Ishikawa (cell line): ENCODE results near the gene ST6GALNAC3.

Experiments
- CEBPB ChIP-seq: IDR thresholded peaks from 2 replicates; pipeline ENCODE4 v1.6.1; 2012
- CREB1 ChIP-seq: IDR thresholded peaks from 2 replicates; pipeline ENCODE4 v1.6.1; 2012; ENCODE audit warnings: low read depth
- EGR1 ChIP-seq: IDR thresholded peaks from 2 replicates; pipeline ENCODE4 v1.6.1; 2012
- EP300 ChIP-seq: IDR thresholded peaks from 2 replicates; pipeline ENCODE4 v1.6.1; 2012; ENCODE audit warnings: borderline replicate concordance
- FOXM1 ChIP-seq: IDR thresholded peaks from 2 replicates; pipeline ENCODE4 v1.6.1; 2012; ENCODE audit warnings: low read depth, borderline replicate concordance
- MAX ChIP-seq: IDR thresholded peaks from 2 replicates; pipeline ENCODE4 v1.6.1; 2012
- NFIC ChIP-seq: IDR thresholded peaks from 2 replicates; pipeline ENCODE4 v1.6.1; 2012
- RAD21 ChIP-seq: IDR thresholded peaks from 2 replicates; pipeline ENCODE4 v1.6.1; 2012; ENCODE audit warnings: low read depth
- REST ChIP-seq: IDR thresholded peaks from 2 replicates; pipeline ENCODE4 v1.6.1; 2012; ENCODE audit warnings: low read depth, mild to moderate bottlenecking
- TAF1 ChIP-seq: IDR thresholded peaks from 2 replicates; pipeline ENCODE4 v1.6.1; 2012; ENCODE audit warnings: low read depth, mild to moderate bottlenecking
- TCF12 ChIP-seq: IDR thresholded peaks from 2 replicates; pipeline ENCODE4 v1.6.1; 2012; ENCODE audit warnings: low read depth
- TEAD4 ChIP-seq: IDR thresholded peaks from 2 replicates; pipeline ENCODE4 v1.6.1; 2012
- USF1 ChIP-seq: IDR thresholded peaks from 2 replicates; pipeline ENCODE4 v1.6.1; 2012
- YY1 ChIP-seq: IDR thresholded peaks from 2 replicates; pipeline ENCODE4 v1.6.1; 2012; ENCODE audit warnings: low read depth
- ZBTB7A ChIP-seq: IDR thresholded peaks from 2 replicates; pipeline ENCODE4 v1.6.1; 2012; ENCODE audit warnings: low read depth

Gene ST6GALNAC3

GRCh38 chr1:76496871-76497270, 422.3 kb downstream of the ST6GALNAC3 start:
- TF ChIP-seq EGR1, result no peak
- TF ChIP-seq TAF1, result no peak
- no peak for TF ChIP-seq NFIC
- no peak for TF ChIP-seq ZBTB7A
- TF ChIP-seq CEBPB, result no peak
- TF ChIP-seq USF1, result no peak
- TF ChIP-seq EP300, result no peak
- TF ChIP-seq TCF12, result no peak
- TF ChIP-seq CREB1, result no peak
- TF ChIP-seq YY1, result no peak
- TF ChIP-seq MAX, result no peak
- no peak for TF ChIP-seq RAD21
- no peak for TF ChIP-seq FOXM1
- no peak for TF ChIP-seq TEAD4
- TF ChIP-seq REST, result no peak

- TF ChIP-seq NFIC (no peak), TAF1 (no peak)
Measured at GRCh38 chr1:76500116-76500515, 425.6 kb downstream of the ST6GALNAC3 start.

- TF ChIP-seq YY1 (no peak), TAF1 (no peak), CEBPB (no peak), TEAD4 (no peak), REST (no peak), USF1 (no peak), MAX (no peak), RAD21 (no peak), CREB1 (no peak), FOXM1 (no peak), EGR1 (no peak), ZBTB7A (no peak), NFIC (no peak), EP300 (no peak), TCF12 (no peak)
Measured at GRCh38 chr1:76501136-76501535, 426.6 kb downstream of the ST6GALNAC3 start.

GRCh38 chr1:76501586-76502219, 427.2 kb downstream of the ST6GALNAC3 start:
- TF ChIP-seq TEAD4 (no peak), YY1 (no peak), CREB1 (no peak), TAF1 (no peak), EGR1 (no peak), CEBPB (no peak), ZBTB7A (no peak), MAX (no peak), REST (no peak), NFIC (no peak), TCF12 (no peak), RAD21 (no peak), EP300 (no peak)
